Psoas muscle (tissue), 8 donors: ENCODE data around the gene PLAAT2. TPM values are rescaled to one million over a fixed set of nuclear protein-coding genes. Genes with fewer than 3 reads are reported as not detected.
"Not testable (repeated sequence)": the region's sequence is repeated elsewhere in the genome, so short reads cannot be mapped to it uniquely, and the experiment has no call there.

Experiments used
- ATAC-seq, 4 donors: fragments of 200-7000 bp; cut with Tn5 transposase; one replicate each; pipeline ENCODE4 v1.9.1; 2020; ENCODE audit warnings: moderate library complexity in 3 of 4, mild to moderate bottlenecking in 2 of 4
- DNase-seq, 2 donors: peaks; one replicate each; pipeline ENCODE4 v3.0.0-alpha.2; 2020
- H3K27ac ChIP-seq: fragments of 200-600 bp; one replicate; pipeline ENCODE4 v1.8.0; 2022
- H3K27me3 ChIP-seq, 3 donors: fragments of 200-600 bp in 1 of 3; one replicate each; pipeline versions ENCODE4 v1.6.1 to v1.8.0; 2013 to 2022; ENCODE audit warnings: low read length in 2 of 3, mild to moderate bottlenecking in 2 of 3, moderate library complexity in 1 of 3; ENCODE audit not compliant: insufficient read depth in 3 of 3
- H3K36me3 ChIP-seq, 2 donors: fragments of 200-600 bp in 1 of 2; one replicate each; pipeline versions ENCODE4 v1.6.1 to v1.8.0; 2013 to 2022; ENCODE audit warnings: low read depth in 1 of 2, mild to moderate bottlenecking in 1 of 2, moderate library complexity in 1 of 2; ENCODE audit not compliant: insufficient read depth in 1 of 2
- H3K4me1 ChIP-seq: fragments of 200-600 bp; one replicate; pipeline ENCODE4 v1.8.0; 2022
- H3K4me3 ChIP-seq: fragments of 200-600 bp; one replicate; pipeline ENCODE4 v1.8.0; 2022; ENCODE audit warnings: mild to moderate bottlenecking
- H3K9me3 ChIP-seq: fragments of 200-600 bp; one replicate; pipeline ENCODE4 v1.8.0; 2022
- CTCF ChIP-seq: fragments of 200-600 bp; IDR thresholded peaks from one replicate; pipeline ENCODE4 v1.8.0; 2022; ENCODE audit warnings: antibody characterized with exemption
- WGBS, 3 donors: extraction: QIAGEN DNeasy Blood & Tissue Kit; methylation state at CpG; one replicate each; pipeline versions ENCODE4 v1.1.6 to v1.1.7; 2013; 5-methylcytosine and 5-hydroxymethylcytosine counted together
- intact Hi-C, 2 donors: fragments of 100-400 bp; cut with DNase I; formaldehyde crosslinking; loops; one replicate each; pipeline versions ENCODE4 v1.11.0 to v1.14.2; 2022
- polyA plus RNA-seq, 3 donors: library from polyadenylated mRNA; stranded (reverse); fragments of 200-250 nt; gene quantifications; one replicate each; pipeline ENCODE4 v1.2.3, GENCODE V29; 2013
- total RNA-seq, 4 donors: library from RNA; stranded (reverse); fragmentation: NEBNext Ultra II Directional in 2 of 4; extraction: Animal tissue kit (Norgen Biotek cat#: 25700) in 2 of 4; gene quantifications; one replicate each; pipeline versions ENCODE4 v1.2.1 to v1.2.4, GENCODE V29; 2021 to 2023
- donor health status: healthy with polysubstance abuse.
- donor health status: DM: no; HTN: no; CAD: no; lungs with moderate emphysema.
- donor health status: Bipolar disorder and iron deficiency.
- donor health status: healthy.
- donor health status: DM: yes; HTN: yes; CAD: no.
- donor health status: DM: no; HTN: no; CAD: no.
- donor health status: DM: no; HTN: no; CAD: no.
- donor health status: DM: yes; HTN: yes; CAD: no.

PLAAT2 gene
- total and polyA plus RNA-seq, 7 donors: 0.16 TPM; not detected in 6

DNA sequence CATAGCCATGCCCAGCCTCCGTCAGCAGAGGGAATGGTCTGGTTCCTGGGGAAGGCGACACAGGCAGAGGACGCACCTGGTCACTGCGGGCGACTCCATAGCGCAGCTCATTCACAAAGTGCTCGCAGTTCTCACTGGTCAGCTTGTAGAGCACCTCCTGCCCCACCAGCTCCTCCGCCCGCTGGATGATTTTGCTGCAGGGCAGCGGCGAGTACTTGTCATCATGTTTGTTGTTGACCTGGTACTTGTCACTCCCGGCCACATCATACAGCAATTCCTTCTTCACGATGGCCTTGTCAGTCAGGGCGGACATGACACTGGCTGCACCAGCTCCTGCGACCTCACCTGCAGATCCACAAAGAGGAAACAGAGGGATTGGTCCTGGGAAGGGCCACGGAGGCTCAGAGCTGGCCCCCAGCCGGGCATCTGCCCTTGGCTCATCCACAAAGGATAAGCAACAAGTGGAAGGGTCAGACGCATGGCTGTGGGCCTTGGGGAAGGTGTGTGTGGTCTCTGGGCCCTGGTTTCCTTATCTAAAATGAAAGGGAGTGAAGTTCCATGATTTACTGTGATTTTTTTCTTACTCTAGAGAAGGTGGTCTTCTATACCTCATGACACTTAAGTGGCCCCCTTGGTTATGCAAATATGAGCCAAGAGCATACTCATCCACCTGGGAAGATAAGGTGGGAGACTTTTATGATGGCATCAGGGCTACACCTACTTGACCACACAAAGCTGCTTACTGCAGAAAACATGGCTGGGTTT, 27.0 kb upstream of the PLAAT2 start:
- ATAC-seq (no peak), DNase-seq (no peak)
- TF ChIP-seq CTCF: no peak
- Histone ChIP-seq H3K4me1 (no peaks in the 10 kb centered on the region), H3K36me3 (peaks cover 3 to 83% of the 10 kb centered on the region in 2 donors), H3K27ac (no peak overlapping the region), H3K27me3 (no peaks in the 10 kb centered on the region), H3K9me3 (no peaks in the 10 kb centered on the region), H3K4me3 (no peak overlapping the region)
- intact Hi-C loops: loop anchor here in 1 of 2 donors (5.0 kb wide), 1 partner anchor 42 kb away; no protein-coding TSS in a partner anchor
- WGBS, 3 donors: 89 to 91% (median 90%) methylated on average over 18 of the region's 18 CpGs

GRCh38 chr11:63589000-63589399, 25.8 kb upstream of the PLAAT2 start:
- Histone ChIP-seq H3K4me1 (no peaks in the 10 kb centered on the region), H3K9me3 (no peaks in the 10 kb centered on the region), H3K27ac (no peak overlapping the region), H3K4me3 (no peak overlapping the region), H3K36me3 (peaks cover 3 to 93% of the 10 kb centered on the region in 2 donors), H3K27me3 (no peaks in the 10 kb centered on the region)
- DNase-seq: no peak
- WGBS, 3 donors: 32 to 52% (median 33%) methylated on average over 3 of the region's 3 CpGs
- TF ChIP-seq CTCF: no peak
- intact Hi-C loops: loop anchor here in 1 of 2 donors (10.0 kb wide), 1 partner anchor 104 kb away; no protein-coding TSS in a partner anchor
- ATAC-seq: no peak

DNA sequence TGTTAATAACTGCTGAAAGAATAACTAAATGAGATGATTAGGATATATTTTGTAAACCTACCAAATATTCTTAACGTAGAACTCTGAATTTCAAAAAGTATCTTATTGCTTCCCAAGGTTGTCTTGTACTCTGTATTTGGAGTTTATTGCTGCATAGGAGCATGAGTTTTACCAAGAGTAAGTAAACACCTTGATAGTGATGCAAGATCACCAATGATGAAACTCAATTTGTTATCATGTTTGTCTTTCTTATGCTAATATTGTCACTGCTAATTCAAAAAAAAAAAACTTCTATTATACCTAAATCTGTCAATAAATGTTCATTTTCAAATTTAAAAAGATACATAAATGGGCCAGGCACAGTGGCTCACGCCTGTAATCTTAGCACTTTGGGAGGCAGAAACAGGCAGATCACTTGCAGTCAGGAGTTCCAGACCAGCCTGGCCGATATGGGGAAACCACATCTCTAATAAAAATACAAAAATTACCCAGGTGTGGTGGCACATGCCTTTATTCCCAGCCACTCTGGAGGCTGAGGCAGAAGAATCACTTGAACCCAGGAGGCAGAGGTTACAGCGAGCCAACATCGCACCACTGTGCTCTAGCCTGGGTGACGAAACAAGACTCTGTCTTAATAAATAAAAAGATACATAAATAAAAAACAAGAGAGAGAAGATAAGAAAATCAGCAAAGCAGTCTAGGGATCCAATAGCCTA, 23.4 kb upstream of the PLAAT2 start:
- no peaks in the 10 kb centered on the region for H3K27me3 ChIP-seq
- intact Hi-C loops: loop anchor here in 1 of 2 donors (10.0 kb wide), 1 partner anchor 102 kb away; no protein-coding TSS in a partner anchor
- WGBS, 3 donors: 94 to 97% (median 94%) methylated on average over 6 of the region's 6 CpGs
- ATAC-seq: no peak
- no peaks in the 10 kb centered on the region for H3K9me3 ChIP-seq
- no peak overlapping the region for H3K27ac ChIP-seq
- no peak for TF ChIP-seq CTCF
- no peaks in the 10 kb centered on the region for H3K4me1 ChIP-seq
- no peak for DNase-seq
- no peak overlapping the region for H3K4me3 ChIP-seq
- H3K36me3 ChIP-seq: peaks cover 3 to 94% of the 10 kb centered on the region in 2 donors

GRCh38 chr11:63583357-63583677, 20.1 kb upstream of the PLAAT2 start:
- DNase-seq: no peak
- Histone ChIP-seq H3K27me3 (no peaks in the 10 kb centered on the region), H3K27ac (no peak overlapping the region), H3K36me3 (peaks cover 0 to 79% of the 10 kb centered on the region in 2 donors), H3K9me3 (peaks cover 15% of the 10 kb centered on the region), H3K4me3 (no peak overlapping the region), H3K4me1 (no peaks in the 10 kb centered on the region)
- intact Hi-C loops: loop anchor here in 1 of 2 donors (10.0 kb wide), 1 partner anchor 99 kb away; no protein-coding TSS in a partner anchor
- ATAC-seq: no peak
- no peak for TF ChIP-seq CTCF

DNA sequence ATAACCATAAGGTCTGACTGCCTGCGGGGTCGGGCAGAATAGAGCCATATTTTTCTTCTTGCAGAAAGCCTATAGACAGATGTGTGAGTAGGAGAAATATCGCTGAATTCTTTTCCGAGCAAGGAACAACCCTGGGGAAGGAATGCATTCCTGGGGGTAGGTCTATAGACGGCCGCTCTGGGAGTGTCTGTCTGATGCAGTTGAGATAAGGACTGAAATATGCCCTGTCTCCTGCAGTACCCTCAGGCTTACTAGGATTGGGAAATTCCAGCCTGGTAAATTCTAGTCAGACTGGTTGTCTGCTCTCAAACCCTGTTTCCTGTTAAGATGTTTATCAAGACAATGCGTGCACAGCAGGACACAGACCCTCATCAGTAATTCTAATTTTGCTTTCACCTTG, 18.0 kb upstream of the PLAAT2 start:
- not testable (repeated sequence) for H3K4me3 ChIP-seq, H3K4me1 ChIP-seq, H3K27ac ChIP-seq, DNase-seq, ATAC-seq, H3K27me3 ChIP-seq
- intact Hi-C loops: loop anchor here in 1 of 2 donors (10.0 kb wide), 1 partner anchor 96 kb away; no protein-coding TSS in a partner anchor
- 86 to 94% (median 90%) methylated on average over 7 of the region's 7 CpGs for WGBS, 3 donors
- H3K9me3 ChIP-seq: peaks cover 15% of the 10 kb centered on the region
- H3K36me3 ChIP-seq: peaks cover 0 to 65% of the 10 kb centered on the region in 2 donors

GRCh38 chr11:63578882-63579281, 15.7 kb upstream of the PLAAT2 start:
- WGBS, 3 donors: 85 to 93% (median 90%) methylated on average over 2 of the region's 3 CpGs
- intact Hi-C loops: not testable (repeated sequence)

More at GRCh38 chr11:63578882-63579281, 15.7 kb upstream of the PLAAT2 start:
- not testable (repeated sequence) for H3K27ac ChIP-seq, DNase-seq, ATAC-seq, H3K4me3 ChIP-seq, H3K27me3 ChIP-seq
- H3K9me3 ChIP-seq: peaks cover 15% of the 10 kb centered on the region
- peaks cover 0 to 43% of the 10 kb centered on the region in 2 donors for H3K36me3 ChIP-seq
- peaks cover 12% of the 10 kb centered on the region for H3K4me1 ChIP-seq
